ENCODE data around the gene DUSP22.

DUSP22 gene

GRCh38 chr6:382883-383810 is 90.9 kb downstream of the DUSP22 start:
- no peak for DNase-seq

GRCh38 chr6:383856-384255 is 91.6 kb downstream of the DUSP22 start:
- DNase-seq, result no peak

- no peak for DNase-seq
Measured at GRCh38 chr6:384898-385297, 92.6 kb downstream of the DUSP22 start.

GRCh38 chr6:385614-386013 is 93.3 kb downstream of the DUSP22 start:
- no peak for DNase-seq

DNA sequence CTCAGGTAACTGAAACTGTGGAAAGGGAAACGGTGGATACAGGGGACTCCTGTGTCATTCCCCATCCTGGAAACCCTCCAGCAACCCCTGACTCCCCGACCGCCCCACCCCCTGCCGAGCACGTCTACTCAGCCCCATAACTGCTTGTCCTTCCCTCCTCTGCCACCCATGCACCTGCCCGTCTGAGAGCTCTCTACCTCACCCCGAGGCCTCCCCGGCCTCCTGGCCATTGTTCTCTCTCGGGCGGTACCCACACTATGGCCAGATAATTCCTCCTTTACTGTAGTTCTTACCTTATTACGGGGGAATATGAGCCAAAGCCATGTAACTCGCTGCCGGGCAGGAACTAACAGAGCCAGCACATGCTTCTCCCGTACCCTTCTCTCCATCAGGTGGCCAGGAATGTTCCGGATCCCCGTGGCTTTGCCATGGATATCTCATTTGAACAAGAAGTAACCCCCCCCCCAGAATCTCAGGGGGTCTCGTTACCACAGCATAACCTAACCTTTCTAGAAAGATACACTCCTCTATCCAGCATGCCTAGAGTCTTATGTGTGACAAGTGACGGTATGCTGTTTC is 94.5 kb downstream of the DUSP22 start:
- no peak for DNase-seq

GRCh38 chr6:387293-387741 is 95.0 kb downstream of the DUSP22 start:
- DNase-seq, result no peak

GRCh38 chr6:388202-388903 is 96.1 kb downstream of the DUSP22 start:
- no peak for DNase-seq

DNA sequence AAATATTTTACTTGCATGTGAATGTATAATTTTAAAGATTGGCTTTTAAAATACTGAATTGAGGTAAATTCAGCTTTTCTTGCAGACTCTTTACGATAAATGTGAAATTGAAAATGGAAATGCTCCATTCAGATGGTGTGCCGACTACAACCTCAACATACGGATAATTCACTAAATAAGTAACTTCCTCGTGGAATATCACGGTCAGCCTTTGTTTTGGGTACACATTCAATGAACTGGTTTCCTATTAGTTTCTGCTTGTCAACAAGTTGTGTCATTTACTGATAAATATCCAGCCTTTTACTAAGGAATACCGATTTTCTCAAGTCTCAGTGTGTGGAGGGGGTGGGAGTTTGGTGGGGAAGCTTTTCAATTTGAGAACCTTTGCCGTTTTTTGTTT is 96.9 kb downstream of the DUSP22 start:
- DNase-seq, result no peak

DNA sequence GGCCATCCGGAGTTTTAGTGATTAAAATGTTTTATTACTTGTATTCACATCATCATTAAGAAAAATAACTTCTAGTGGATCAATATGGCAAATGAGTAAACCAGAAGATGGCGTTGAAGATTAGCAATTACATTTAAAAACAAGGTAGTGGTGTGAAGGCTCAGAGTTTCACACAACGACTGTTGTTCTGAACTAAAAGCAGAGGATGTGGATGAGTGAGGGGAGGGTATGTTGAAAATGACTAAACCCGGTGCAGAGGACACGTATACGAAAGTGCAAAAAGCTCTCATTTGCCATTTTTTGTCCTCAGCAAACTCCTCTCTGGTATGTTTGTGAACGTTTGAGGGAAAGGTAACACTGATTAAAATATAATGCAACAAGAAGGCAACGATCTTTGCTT is 97.3 kb downstream of the DUSP22 start:
- DNase-seq, result no peak

DNA sequence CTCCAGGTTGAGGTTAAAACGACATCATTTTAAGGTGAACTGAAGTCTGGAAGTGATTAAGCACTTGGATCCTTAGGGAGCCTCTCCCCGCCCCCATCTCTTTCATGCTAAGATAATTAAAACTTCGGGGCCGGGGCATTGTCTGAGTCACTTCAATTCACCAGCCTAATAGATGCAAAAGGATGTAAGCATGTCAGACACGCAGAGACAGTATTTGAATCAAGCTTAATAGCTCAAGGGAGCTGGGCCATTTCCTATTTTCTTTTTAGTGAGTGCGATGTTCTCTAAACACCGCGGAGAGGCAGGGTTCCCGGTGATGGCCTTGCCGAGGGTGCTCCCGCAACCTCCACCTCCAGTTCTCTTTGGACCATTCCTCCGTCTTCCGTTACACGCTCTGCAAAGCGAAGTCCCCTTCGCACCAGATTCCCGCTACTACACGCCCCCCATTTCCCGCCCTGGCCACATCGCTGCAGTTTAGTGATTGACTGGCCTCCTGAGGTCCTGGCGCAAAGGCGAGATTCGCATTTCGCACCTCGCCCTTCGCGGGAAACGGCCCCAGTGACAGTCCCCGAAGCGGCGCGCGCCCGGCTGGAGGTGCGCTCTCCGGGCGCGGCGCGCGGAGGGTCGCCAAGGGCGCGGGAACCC is 98.7 kb downstream of the DUSP22 start:
- DNase-seq, result no peak

GRCh38 chr6:391559-392440 is 99.5 kb downstream of the DUSP22 start, which contains the start of gene IRF4:
TSS of gene IRF4 (plus strand) at chr6:391752. CDS start at chr6:393153, 1,401 bp downstream.
- no peak for DNase-seq

DNA sequence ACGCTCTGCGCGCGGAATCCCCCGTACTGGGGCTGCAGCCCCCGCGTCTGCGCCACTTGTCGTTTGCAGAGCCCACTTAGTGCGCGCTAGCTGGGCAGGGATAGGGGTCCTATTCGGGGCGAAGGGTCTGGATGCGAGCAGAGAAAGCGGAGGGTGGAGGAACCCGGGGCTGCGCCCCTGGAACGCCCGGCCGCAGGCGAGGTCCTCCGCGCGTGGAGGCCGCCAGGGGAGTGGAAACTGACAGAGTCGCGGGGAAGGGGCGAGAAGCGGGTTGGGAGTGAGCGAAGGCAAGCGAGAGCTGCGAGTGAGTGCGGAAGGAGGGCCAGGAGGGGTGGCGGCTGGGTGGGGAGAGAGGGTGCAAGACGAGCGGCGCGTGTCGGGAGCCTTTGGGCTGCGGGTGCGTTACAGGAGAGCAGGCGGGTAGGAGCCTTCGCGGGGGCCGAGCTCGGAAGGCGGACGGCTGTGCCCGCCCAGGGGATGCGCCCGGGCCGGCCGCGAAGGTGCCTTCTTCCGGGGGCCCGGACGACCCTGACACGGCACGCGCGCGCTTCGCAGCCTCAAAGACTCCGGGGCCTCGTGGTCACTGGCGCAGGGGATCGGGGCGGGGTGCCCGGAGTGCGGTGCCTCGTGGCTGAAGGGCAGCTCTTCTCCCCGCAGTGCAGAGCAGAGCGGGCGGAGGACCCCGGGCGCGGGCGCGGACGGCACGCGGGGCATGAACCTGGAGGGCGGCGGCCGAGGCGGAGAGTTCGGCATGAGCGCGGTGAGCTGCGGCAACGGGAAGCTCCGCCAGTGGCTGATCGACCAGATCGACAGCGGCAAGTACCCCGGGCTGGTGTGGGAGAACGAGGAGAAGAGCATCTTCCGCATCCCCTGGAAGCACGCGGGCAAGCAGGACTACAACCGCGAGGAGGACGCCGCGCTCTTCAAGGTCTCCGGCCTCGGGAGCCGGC is 100.4 kb downstream of the DUSP22 start:
- no peak for DNase-seq

- no peak for DNase-seq
Measured at GRCh38 chr6:393391-394221, 101.3 kb downstream of the DUSP22 start.

DNA sequence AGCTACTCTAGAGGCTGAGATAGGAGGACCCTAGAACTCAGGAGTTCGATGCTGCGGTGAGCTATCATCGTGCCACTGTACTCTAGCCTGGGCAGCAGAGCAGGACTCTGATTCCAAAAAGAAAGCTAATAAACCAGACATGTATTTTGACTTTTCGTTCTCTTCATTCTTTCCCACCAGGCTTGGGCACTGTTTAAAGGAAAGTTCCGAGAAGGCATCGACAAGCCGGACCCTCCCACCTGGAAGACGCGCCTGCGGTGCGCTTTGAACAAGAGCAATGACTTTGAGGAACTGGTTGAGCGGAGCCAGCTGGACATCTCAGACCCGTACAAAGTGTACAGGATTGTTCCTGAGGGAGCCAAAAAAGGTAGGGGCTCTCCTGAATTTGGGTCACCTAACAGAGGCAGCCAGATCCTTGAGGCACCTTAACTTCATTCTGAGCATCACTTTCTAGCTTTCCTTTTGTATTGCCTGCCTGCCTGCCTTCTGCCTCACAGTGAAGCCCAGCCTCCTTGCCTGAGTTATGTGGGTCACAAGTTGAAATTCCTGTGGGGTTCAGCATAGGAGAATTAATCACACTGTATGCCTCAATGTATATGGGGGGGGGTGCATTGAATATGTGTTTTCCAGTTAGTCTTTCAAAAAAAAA is 102.5 kb downstream of the DUSP22 start:
- no peak for DNase-seq

DNA sequence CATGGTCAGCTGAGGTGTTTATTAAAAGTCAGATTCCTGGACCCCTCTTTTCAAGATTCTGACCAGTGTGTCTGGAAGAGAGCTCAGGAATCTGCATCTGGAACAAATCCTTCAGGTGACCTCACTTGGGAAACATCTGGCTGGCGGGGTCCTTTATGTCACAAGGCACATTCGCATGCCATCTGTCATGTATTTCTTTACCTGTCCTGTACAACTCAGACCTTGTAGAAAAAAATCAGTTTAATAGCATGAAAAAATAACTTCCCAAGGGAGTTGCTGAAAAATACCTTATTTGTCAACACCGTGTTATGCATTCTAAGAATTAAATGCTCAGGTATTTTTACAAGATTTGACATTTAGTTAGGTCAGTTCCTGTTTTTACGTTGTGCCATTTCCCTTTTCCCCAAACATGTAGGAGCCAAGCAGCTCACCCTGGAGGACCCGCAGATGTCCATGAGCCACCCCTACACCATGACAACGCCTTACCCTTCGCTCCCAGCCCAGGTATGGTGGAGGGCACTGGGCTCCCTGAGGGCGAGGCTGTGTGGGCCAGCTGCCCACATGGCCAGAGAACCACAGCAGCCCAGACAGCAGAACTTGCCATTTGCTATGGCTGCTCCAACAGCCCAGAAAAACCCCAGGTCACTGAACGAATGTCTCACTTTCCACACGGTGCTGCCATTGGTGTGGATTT is 103.3 kb downstream of the DUSP22 start:
- DNase-seq, result no peak

DNA sequence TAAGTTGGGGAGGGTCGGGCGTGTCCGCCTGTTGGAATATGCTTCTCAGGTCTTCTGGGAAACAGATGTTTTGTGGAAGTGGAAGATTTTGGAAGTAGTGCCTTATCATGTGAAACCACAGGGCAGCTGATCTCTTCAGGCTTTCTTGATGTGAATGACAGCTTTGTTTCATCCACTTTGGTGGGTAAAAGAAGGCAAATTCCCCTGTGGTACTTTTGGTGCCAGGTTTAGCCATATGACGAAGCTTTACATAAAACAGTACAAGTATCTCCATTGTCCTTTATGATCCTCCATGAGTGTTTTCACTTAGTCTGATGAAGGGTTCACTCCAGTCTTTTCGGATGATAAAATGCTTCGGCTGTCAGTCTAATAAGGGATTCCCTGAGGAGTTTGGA is 103.8 kb downstream of the DUSP22 start:
- no peak for DNase-seq

- DNase-seq, result no peak
Measured at GRCh38 chr6:397056-397455, 104.8 kb downstream of the DUSP22 start.

- no peak for DNase-seq
Measured at GRCh38 chr6:397604-398003, 105.3 kb downstream of the DUSP22 start.

DNA sequence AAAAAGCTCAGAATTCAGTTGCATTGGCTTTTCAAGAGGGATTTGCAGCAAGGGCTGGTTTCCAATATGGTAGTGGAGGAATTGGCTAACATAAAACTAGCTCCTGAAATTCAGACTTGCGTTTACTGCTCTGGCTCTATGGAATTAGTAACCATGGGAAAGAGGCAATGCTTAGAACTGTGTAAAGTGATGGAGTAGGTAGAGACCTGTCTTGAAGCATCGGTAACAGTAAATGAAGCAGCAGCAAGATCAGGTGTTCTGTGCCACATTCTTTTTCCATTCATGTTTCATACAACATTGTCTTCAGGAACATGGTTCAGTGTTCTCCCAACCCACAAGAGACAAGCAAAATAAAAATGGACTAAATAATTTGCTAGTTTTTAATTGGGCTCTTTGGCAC is 105.8 kb downstream of the DUSP22 start:
- no peak for DNase-seq
